ENCODE measurements around the gene PSMG3. TPM values are rescaled to one million over a fixed set of nuclear protein-coding genes. Genes with fewer than 3 reads are reported as not detected.

Gene PSMG3
- total and polyA plus RNA-seq, 2 donors (not counting 3 experiments of a cell fraction or from before 2014, with no cell fraction given), result 25.5 to 49.7 TPM

GRCh38 chr7:1593904-1594421 lies 24.1 kb upstream of the PSMG3 start:
- CTCF ChIA-PET, result no interaction called here
- FAIRE-seq, result no peak

More at GRCh38 chr7:1593904-1594421, 24.1 kb upstream of the PSMG3 start:
- Histone ChIP-seq H3K27me3 (ENCODE audit: control insufficient read depth in 2 of 2, insufficient read depth in 2 of 2, low read length in 2 of 2) (peaks cover 13 to 14% of the 10 kb centered on the region in 2 experiments), H2AFZ (ENCODE audit: low read depth, low read length) (no peak overlapping the region), H3K9me1 (replicated peaks; ENCODE audit: control insufficient read depth, extremely low read depth, insufficient read depth, low read length) (no peaks in the 10 kb centered on the region), H3K9ac (replicated peaks; ENCODE audit: extremely low read depth, insufficient read depth, low read length) (no peak overlapping the region), H3K79me2 (ENCODE audit: control insufficient read depth, insufficient read depth, low read length) (no peaks in the 10 kb centered on the region), H3K4me3 (replicated peaks in 1 of 3; ENCODE audit: insufficient read depth in 1 of 3, low read depth in 1 of 3, low read length in 3 of 3) (no peak overlapping the region), H4K20me1 (replicated peaks; ENCODE audit: control insufficient read depth, extremely low read depth, insufficient read depth, low read length) (no peaks in the 10 kb centered on the region), H3K4me2 (ENCODE audit: insufficient read depth, low read length) (no peak overlapping the region), H3K27ac (ENCODE audit: insufficient read depth, low read depth, low read length) (no peak overlapping the region), H3K36me3 (ENCODE audit: control insufficient read depth in 2 of 2, extremely low read depth in 1 of 2, insufficient read depth in 2 of 2, low read length in 2 of 2) (no peaks in the 10 kb centered on the region), H3K4me1 (ENCODE audit: control insufficient read depth, extremely low read depth, insufficient read depth, low read length) (no peaks in the 10 kb centered on the region), H3K9me3 (replicated peaks; ENCODE audit: control insufficient read depth, insufficient read depth, low read length) (no peaks in the 10 kb centered on the region)
- POLR2A ChIA-PET, result no interaction called here
- TF ChIP-seq FOS (IDR thresholded peaks at IDR 0.05; ENCODE audit: borderline replicate concordance, insufficient read depth, low read length), result no peak
- TF ChIP-seq, protein P1, sequence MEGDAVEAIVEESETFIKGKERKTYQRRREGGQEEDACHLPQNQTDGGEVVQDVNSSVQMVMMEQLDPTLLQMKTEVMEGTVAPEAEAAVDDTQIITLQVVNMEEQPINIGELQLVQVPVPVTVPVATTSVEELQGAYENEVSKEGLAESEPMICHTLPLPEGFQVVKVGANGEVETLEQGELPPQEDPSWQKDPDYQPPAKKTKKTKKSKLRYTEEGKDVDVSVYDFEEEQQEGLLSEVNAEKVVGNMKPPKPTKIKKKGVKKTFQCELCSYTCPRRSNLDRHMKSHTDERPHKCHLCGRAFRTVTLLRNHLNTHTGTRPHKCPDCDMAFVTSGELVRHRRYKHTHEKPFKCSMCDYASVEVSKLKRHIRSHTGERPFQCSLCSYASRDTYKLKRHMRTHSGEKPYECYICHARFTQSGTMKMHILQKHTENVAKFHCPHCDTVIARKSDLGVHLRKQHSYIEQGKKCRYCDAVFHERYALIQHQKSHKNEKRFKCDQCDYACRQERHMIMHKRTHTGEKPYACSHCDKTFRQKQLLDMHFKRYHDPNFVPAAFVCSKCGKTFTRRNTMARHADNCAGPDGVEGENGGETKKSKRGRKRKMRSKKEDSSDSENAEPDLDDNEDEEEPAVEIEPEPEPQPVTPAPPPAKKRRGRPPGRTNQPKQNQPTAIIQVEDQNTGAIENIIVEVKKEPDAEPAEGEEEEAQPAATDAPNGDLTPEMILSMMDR (IDR thresholded peaks at IDR 0.05; ENCODE audit: extremely low read depth in 1 of 2, insufficient read depth in 1 of 2, low read depth in 1 of 2, low read length in 2 of 2), result no peak
- no peak for TF ChIP-seq POLR2A (IDR thresholded peaks at IDR 0.05; ENCODE audit: low read depth, low read length)
- TF ChIP-seq EZH2 (IDR thresholded peaks at IDR 0.05; ENCODE audit: borderline replicate concordance, low read depth, low read length, severe bottlenecking), result no peak
- no peak for DNase-seq (ENCODE audit: low read depth, low spot score)
- dilution Hi-C loops (cut with MboI; ENCODE audit: extremely low pct_ligation_motif_present, low sequenced_read_pairs), result no loop called here
- intact Hi-C loops (cut with micrococcal nuclease), result loop anchor here (1.0 kb wide), 1 partner anchor 15 kb away; no protein-coding TSS in a partner anchor
- BruUV-seq (replicated peaks), result no TSS peak
